A673 (cell line): ENCODE data around the gene CACNB1. TPM values are rescaled to one million over a fixed set of nuclear protein-coding genes. Genes with fewer than 3 reads are reported as not detected.

Experiments
- BruUV-seq: library from RNA; stranded (reverse); fragments of 400-500 nt; replicated peaks from 2 replicates; lab custom pipeline; 2021; lab: Mats Ljungman, UMichigan
- CTCF ChIA-PET: fragments of 300-600 bp; sonication (Branson Sonifier 250); formaldehyde crosslinking; loops from one replicate; lab custom pipeline; 2022; ENCODE audit warnings: antibody characterized with exemption; lab: Charles Lee
- POLR2A ChIA-PET: fragments of 300-600 bp; sonication (Branson Sonifier 250); formaldehyde crosslinking; loops from one replicate; lab custom pipeline; 2022; ENCODE audit warnings: antibody characterized with exemption; ENCODE audit not compliant: low non-redundant PET; lab: Charles Lee
- DNase-seq: peaks from one replicate; pipeline ENCODE4 v3.0.0-alpha.2; 2015; ENCODE audit warnings: low spot score
- H3K27ac ChIP-seq: fragments of 200-600 bp; sonication (generic); 2 replicates; pipeline ENCODE4 v1.5.1; 2016; ENCODE audit warnings: mixed run types, low read depth, mild to moderate bottlenecking, mixed read lengths, antibody characterized with exemption, low read length; ENCODE audit not compliant: poor library complexity, severe bottlenecking
- H3K27me3 ChIP-seq: fragments of 200-600 bp; sonication (generic); replicated peaks from 2 replicates; pipeline ENCODE4 v1.6.1; 2017; ENCODE audit warnings: mixed run types, low read depth, mild to moderate bottlenecking, mixed read lengths, antibody characterized with exemption, low read length; ENCODE audit not compliant: insufficient read depth, poor library complexity
- H3K36me3 ChIP-seq: fragments of 200-600 bp; sonication (generic); 2 replicates; pipeline ENCODE4 v1.6.1; 2016; ENCODE audit warnings: mixed run types, mild to moderate bottlenecking, mixed read lengths, antibody characterized with exemption, low read length; ENCODE audit not compliant: insufficient read depth, poor library complexity, severe bottlenecking
- H3K4me1 ChIP-seq: fragments of 200-600 bp; sonication (generic); 2 replicates; pipeline ENCODE4 v1.6.1; 2017; ENCODE audit warnings: mixed run types, mild to moderate bottlenecking, mixed read lengths, antibody characterized with exemption, low read length; ENCODE audit not compliant: insufficient read depth, poor library complexity, severe bottlenecking
- H3K4me3 ChIP-seq: fragments of 200-600 bp; sonication (generic); 2 replicates; pipeline ENCODE4 v1.5.1; 2016; ENCODE audit warnings: low read depth, mixed run types, mild to moderate bottlenecking, mixed read lengths, low read length; ENCODE audit not compliant: poor library complexity, severe bottlenecking
- H3K9me3 ChIP-seq: fragments of 200-600 bp; sonication (generic); 2 replicates; pipeline ENCODE4 v1.6.1; 2016; ENCODE audit warnings: mixed run types, low read depth, mild to moderate bottlenecking, mixed read lengths, antibody characterized with exemption, low read length; ENCODE audit not compliant: poor library complexity, severe bottlenecking
- CTCF ChIP-seq: fragments of 300-800, 200-600 bp; sonication (generic); conservative IDR thresholded peaks from 2 replicates; pipeline ENCODE4 v1.5.1; 2017; ENCODE audit warnings: low read depth, mild to moderate bottlenecking, antibody characterized with exemption, low read length, moderate library complexity, mixed read lengths
- EZH2 ChIP-seq: fragments of 200-600 bp; sonication (generic); IDR thresholded peaks from 2 replicates; pipeline ENCODE4 v1.6.1; 2017; ENCODE audit warnings: borderline replicate concordance, low read depth, mild to moderate bottlenecking, mixed read lengths, antibody characterized with exemption, low read length; ENCODE audit not compliant: poor library complexity, severe bottlenecking
- intact Hi-C: fragments of 100-400 bp; cut with micrococcal nuclease; formaldehyde crosslinking; loops from one replicate; pipeline ENCODE4 v1.10.0; 2022; ENCODE audit not compliant: unreplicated experiment
- total RNA-seq: library from RNA; stranded (reverse); gene quantifications from 2 replicates; pipeline ENCODE4 v1.2.3, GENCODE V29; 2021

Gene CACNB1
- total RNA-seq, 1 experiment from 2014 or later = 8.0 TPM

- ChIA-PET POLR2A (no interaction called here), CTCF (no interaction called here)
- Histone ChIP-seq H3K4me3 (no peak overlapping the region), H3K27ac (no peak overlapping the region), H3K27me3 (no peaks in the 10 kb centered on the region), H3K9me3 (no peaks in the 10 kb centered on the region), H3K4me1 (no peaks in the 10 kb centered on the region), H3K36me3 (no peaks in the 10 kb centered on the region)
- TF ChIP-seq CTCF (no peak), EZH2 (no peak)
- DNase-seq = no peak
- intact Hi-C loops = no loop called here
- no TSS peak for BruUV-seq
Observed at GRCh38 chr17:39126436-39126835, 71.0 kb downstream of the CACNB1 start.

GRCh38 chr17:39125143-39125875, 72.2 kb downstream of the CACNB1 start:
- no peaks in the 10 kb centered on the region for H3K27me3 ChIP-seq
- no peak overlapping the region for H3K4me3 ChIP-seq
- DNase-seq = no peak
- no peak for TF ChIP-seq CTCF
- TF ChIP-seq EZH2 = no peak
- no peaks in the 10 kb centered on the region for H3K9me3 ChIP-seq
- intact Hi-C loops = no loop called here
- no peaks in the 10 kb centered on the region for H3K36me3 ChIP-seq
- no TSS peak for BruUV-seq
- CTCF ChIA-PET = no interaction called here
- POLR2A ChIA-PET = no interaction called here
- H3K4me1 ChIP-seq = no peaks in the 10 kb centered on the region
- H3K27ac ChIP-seq = no peak overlapping the region

- no peak for DNase-seq
- no peaks in the 10 kb centered on the region for H3K9me3 ChIP-seq
- no peak overlapping the region for H3K4me3 ChIP-seq
- no peaks in the 10 kb centered on the region for H3K4me1 ChIP-seq
- CTCF ChIA-PET = interaction anchor here (0.6 kb wide), 1 partner anchor 29 kb away, joined by 9 read pairs; no protein-coding TSS in a partner anchor
- no peak for TF ChIP-seq EZH2
- no peak for TF ChIP-seq CTCF
- H3K36me3 ChIP-seq = no peaks in the 10 kb centered on the region
- intact Hi-C loops = no loop called here
- H3K27me3 ChIP-seq = no peaks in the 10 kb centered on the region
- POLR2A ChIA-PET = no interaction called here
- no TSS peak for BruUV-seq
- H3K27ac ChIP-seq = no peak overlapping the region
Observed at GRCh38 chr17:39123627-39124026, 73.8 kb downstream of the CACNB1 start.

Other genes with a start within 250 kb of the CACNB1 start
- gene FBXO47, start 230.3 kb downstream of the CACNB1 start, total RNA-seq = not detected in 2 replicates
- gene PLXDC1, start 46.0 kb downstream of the CACNB1 start, total RNA-seq = 0.28 and 0.75 TPM in 2 replicates
- not detected in 2 replicates for gene ARL5C, start 31.5 kb downstream of the CACNB1 start, total RNA-seq
- gene RPL19, start 2.6 kb upstream of the CACNB1 start, total RNA-seq = 950 and 1,115 TPM in 2 replicates
- 1.3 and 2.8 TPM in 2 replicates for gene STAC2, start 28.3 kb upstream of the CACNB1 start, total RNA-seq
- 6.8 and 9.5 TPM in 2 replicates for gene FBXL20, start 204.0 kb upstream of the CACNB1 start, total RNA-seq